HL-60 (cell line): Measurements from ENCODE around the gene TAL1.

Experiments
- GABPA ChIP-seq: IDR thresholded peaks from 2 replicates; pipeline ENCODE4 v1.6.1; 2012; ENCODE audit warnings: low read depth
- POLR2AphosphoS5 ChIP-seq: IDR thresholded peaks from 2 replicates; pipeline ENCODE4 v1.6.1; 2012; ENCODE audit warnings: low read depth
- SPI1 ChIP-seq: IDR thresholded peaks from 2 replicates; pipeline ENCODE4 v1.6.1; 2012; ENCODE audit warnings: low read depth, mild to moderate bottlenecking, borderline replicate concordance
- TF ChIP-seq, protein P1 (sequence below): IDR thresholded peaks from 2 replicates; pipeline ENCODE4 v1.6.1; 2012; ENCODE audit warnings: low read depth; ENCODE audit not compliant: insufficient replicate concordance
- TF ChIP-seq, protein P2 (sequence below): IDR thresholded peaks from one replicate; pipeline ENCODE4 v1.5.1; 2011; ENCODE audit warnings: low read length, control low read depth, inconsistent platforms; ENCODE audit not compliant: insufficient read depth

DNA sequence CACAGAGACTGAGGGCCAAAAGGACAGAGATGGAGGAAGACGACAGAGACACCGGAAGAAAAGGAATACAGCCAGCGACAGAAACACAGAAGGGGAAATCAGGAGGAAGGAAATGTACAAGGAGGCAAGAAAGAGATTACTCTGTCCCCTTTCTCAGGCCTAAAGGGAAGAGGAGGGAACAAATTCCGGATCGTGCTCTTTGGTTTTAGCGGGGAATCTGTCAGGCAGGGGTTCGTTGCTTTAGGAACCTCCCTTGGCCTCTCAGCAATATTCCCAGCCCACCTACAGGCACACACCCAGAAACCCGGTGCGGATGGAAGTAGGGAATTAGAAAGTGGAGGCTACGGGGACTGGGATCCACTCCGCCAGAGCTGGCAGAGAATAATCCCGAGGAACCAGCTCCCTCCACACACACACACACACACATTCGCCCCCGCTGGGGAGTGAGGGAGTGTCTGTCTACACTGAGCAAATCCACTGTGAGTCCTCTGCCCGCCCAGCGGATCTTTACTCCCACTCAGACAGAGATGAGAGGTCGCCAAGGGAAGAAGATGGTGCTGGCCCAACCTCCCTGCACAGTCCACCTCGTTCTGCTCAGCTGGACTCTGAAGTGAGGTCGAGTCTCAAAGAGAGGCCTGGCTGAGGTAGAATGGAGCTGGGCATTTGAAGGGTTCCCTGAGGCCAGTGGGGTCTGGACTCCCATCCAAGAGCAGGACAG lies 5.7 kb downstream of the TAL1 start:
- TF ChIP-seq, protein P1, sequence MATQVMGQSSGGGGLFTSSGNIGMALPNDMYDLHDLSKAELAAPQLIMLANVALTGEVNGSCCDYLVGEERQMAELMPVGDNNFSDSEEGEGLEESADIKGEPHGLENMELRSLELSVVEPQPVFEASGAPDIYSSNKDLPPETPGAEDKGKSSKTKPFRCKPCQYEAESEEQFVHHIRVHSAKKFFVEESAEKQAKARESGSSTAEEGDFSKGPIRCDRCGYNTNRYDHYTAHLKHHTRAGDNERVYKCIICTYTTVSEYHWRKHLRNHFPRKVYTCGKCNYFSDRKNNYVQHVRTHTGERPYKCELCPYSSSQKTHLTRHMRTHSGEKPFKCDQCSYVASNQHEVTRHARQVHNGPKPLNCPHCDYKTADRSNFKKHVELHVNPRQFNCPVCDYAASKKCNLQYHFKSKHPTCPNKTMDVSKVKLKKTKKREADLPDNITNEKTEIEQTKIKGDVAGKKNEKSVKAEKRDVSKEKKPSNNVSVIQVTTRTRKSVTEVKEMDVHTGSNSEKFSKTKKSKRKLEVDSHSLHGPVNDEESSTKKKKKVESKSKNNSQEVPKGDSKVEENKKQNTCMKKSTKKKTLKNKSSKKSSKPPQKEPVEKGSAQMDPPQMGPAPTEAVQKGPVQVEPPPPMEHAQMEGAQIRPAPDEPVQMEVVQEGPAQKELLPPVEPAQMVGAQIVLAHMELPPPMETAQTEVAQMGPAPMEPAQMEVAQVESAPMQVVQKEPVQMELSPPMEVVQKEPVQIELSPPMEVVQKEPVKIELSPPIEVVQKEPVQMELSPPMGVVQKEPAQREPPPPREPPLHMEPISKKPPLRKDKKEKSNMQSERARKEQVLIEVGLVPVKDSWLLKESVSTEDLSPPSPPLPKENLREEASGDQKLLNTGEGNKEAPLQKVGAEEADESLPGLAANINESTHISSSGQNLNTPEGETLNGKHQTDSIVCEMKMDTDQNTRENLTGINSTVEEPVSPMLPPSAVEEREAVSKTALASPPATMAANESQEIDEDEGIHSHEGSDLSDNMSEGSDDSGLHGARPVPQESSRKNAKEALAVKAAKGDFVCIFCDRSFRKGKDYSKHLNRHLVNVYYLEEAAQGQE = no peak
- TF ChIP-seq, protein P2, sequence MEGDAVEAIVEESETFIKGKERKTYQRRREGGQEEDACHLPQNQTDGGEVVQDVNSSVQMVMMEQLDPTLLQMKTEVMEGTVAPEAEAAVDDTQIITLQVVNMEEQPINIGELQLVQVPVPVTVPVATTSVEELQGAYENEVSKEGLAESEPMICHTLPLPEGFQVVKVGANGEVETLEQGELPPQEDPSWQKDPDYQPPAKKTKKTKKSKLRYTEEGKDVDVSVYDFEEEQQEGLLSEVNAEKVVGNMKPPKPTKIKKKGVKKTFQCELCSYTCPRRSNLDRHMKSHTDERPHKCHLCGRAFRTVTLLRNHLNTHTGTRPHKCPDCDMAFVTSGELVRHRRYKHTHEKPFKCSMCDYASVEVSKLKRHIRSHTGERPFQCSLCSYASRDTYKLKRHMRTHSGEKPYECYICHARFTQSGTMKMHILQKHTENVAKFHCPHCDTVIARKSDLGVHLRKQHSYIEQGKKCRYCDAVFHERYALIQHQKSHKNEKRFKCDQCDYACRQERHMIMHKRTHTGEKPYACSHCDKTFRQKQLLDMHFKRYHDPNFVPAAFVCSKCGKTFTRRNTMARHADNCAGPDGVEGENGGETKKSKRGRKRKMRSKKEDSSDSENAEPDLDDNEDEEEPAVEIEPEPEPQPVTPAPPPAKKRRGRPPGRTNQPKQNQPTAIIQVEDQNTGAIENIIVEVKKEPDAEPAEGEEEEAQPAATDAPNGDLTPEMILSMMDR = no peak
- no peak for TF ChIP-seq POLR2AphosphoS5
- TF ChIP-seq GABPA = no peak
- no peak for TF ChIP-seq SPI1
